ENCODE results near the gene GTF3C5. TPM values are rescaled to one million over a fixed set of nuclear protein-coding genes. Genes with fewer than 3 reads are reported as not detected.
"Not testable (repeated sequence)": the region's sequence is repeated elsewhere in the genome, so short reads cannot be mapped to it uniquely, and the experiment has no call there.

The GTF3C5 gene
- polyA plus RNA-seq, 4 donors: 61.3 to 85.1 (median 67.9) TPM

DNA sequence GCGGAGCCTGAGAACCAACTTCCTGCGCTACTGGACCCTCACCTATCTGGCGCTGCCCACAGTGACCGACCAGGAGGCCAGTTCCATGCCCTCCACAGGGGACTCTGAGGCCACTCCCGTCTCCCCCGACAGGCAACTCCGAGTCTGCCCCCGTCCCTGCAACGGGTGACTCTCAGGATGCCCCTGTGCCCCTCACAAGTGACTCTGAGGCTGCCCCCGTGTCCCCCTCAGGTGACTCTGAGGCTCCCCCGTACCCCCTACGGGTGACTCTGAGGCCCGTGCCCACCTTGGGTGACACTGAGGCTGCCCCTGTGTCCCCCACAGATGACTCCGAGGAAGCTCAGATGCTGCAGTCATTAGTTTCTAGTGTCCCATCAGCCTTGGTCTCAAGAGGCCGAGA is 56.1 kb downstream of the GTF3C5 start:
- DNase-seq (ENCODE audit: low read depth in 4 of 4, low spot score in 2 of 4): no peak

DNA sequence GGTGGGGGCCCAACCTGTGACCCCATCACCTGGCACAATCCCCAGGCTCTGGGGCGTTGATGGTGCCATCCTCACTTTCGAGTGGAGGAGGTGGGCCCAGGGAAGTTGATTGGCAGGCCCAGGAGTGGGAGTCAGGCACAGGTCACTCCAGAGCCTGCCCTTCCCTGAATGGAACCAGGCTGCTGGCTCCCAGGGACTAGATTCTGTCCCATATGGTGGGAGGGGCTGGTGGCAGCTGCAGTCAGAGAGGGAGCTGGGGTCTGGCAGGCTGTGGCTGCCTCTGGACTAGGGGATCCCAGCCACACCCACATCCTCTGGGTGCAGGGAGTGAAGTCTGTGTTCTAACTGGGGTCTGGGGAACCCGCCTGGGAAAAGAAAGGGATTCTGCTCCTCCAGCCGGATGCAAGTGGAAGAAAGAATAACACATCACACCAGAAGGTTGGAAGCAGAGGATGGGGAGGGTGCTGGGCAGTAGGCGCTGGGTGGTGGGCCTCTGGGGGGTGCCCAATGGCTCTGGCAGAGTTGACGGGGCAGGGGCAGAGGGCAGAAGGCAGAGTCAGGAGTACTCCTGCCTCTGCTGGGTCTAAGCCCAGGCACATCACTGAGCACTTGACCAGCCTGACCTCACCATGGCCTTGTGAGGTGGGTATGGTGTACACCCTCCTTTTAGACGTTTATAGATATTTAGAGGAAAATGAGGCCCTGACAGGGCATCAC is 56.8 kb downstream of the GTF3C5 start:
- no peak for DNase-seq (ENCODE audit: low read depth in 4 of 4, low spot score in 2 of 4)

DNA sequence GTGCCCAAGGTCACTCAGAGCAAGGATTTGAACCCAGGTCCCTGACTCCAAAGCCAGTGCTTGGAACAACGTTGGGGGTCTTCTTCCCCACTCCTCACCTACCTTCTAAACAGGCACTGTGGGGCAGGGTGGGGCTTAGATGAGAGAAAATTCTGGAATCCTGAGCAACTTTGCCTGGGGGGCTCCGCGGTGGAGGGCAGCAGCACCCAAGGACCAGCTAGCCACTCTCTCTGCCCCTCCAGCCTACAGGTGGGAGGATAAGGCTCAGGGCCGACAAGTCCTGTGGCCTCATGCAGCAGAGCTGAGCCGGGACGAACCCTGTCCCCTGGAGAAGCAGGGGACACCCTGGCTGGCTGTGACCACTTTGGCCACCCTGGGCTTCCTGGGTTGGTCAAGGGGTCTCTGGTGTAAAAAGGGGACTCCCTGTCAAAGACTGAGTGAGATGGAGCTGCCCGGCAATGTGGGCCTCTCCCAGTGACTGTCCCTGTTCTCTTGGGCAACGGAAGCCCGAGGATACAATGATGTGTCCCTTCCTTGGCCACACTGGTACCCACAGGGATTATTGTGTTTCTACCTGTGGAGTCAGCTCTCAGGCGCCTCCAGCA is 57.5 kb downstream of the GTF3C5 start:
- no peak for DNase-seq (ENCODE audit: low read depth in 4 of 4, low spot score in 2 of 4)

DNA sequence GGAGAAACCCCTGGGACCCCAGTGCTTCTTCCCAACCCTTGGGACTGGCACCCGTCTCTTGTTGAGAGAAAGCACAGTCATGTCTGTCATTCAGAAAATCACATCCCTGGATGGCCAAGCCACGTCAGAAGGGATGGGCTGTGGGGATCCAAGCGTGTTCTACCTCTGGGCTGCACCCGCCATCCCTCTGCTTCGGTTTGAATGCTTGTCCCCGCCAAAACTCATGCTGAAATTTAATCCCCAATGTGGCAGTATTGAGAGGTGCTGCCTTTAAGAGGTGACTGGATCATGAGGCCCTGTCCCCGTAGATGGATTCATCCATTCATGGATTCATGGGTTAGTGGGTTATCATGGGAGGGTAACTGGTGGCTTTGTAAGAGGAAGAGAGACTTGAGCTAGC is 58.0 kb downstream of the GTF3C5 start:
- DNase-seq (ENCODE audit: low read depth in 4 of 4, low spot score in 2 of 4): no peak

DNA sequence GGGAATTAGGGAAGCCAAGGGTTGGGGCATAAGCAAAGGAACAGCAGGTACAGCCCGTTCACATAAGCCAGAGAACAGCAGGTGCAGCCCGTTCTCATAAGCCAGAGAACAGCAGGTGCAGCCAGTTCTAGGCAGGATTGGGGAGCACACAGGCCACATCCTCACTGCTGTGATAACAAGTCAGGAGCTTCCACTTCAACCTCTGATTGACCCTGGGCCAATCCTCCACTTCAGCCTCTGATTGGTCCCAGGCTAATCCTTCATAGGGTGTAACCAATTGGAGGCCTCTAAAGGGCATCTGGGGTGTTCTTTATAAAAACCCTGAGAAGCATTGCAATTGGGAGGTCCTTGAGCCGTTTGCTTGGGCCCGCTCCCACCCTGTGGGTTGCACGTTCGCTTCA is 58.5 kb downstream of the GTF3C5 start:
- no peak for DNase-seq (ENCODE audit: low read depth in 4 of 4, low spot score in 2 of 4)

DNA sequence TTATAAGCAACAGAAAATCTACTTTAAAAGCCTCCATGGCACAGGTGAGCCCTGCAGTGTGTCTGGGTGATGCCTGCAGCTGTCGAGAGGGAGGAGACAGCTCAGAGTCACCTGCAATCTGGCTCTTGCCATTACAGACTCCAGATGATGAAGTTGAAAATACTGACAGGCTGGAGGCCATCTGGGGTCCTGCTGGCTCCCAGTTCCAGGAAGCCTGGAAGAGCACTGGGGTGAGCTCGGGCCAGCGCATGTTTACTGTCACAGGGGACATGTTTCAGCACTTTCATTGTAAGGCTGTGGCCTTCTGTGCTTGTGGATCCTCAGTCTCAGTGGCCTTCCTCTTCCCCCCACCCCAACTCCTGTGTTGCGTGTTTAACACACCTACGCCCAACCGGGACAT is 59.4 kb downstream of the GTF3C5 start:
- no peak for DNase-seq (ENCODE audit: low read depth in 4 of 4, low spot score in 2 of 4)

DNA sequence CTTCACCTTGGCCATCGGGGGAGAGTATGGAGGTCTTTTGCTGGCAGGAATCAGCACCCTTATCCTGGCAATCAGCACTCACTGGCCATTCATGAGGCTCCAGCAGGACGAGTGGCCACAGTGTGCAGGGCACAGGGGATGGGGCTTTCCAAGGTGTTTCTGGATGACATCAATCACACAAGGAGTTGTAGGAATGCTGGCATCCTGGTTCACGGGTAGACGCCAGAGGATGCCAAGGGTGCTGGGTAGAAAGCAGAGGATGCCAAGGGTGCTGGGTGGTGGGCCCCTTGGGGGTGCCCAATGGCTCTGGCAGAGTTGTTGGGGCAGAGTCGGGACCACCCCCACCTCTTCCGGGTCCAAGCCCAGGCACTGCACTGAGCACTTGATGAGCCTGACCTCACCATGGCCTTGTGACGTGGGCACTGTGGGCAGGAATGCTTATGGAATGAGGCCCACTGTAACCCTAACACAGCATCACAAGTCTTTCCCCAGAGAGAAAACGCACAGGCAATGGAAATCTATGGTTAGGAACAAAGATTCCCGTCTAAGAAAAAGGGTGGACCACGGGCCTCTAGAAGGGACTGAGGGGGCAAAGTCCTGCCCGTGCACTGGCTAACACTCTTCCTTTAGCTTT is 60.1 kb downstream of the GTF3C5 start:
- no peak for DNase-seq (ENCODE audit: low read depth in 4 of 4, low spot score in 2 of 4)

DNA sequence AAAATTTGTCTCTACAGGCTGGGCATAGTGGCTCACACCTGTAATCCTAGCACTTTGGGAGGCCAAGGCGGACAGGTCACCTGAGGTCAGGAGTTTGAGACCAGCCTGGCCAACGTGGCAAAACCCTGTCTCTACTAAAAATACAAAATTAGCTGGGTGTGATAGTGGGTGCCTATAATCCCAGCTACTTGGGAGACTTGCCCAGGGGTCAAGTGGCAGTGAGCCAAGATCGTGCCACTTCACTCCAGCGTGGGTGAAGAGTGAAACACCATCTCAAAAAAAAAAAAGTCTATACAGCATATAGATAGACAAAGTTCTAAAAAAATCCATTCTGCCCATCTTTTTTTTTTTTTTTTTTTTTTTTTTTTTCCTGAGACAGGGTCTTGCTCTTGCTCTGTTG is 63.6 kb downstream of the GTF3C5 start:
- DNase-seq (ENCODE audit: low read depth in 4 of 4, low spot score in 2 of 4): not testable (repeated sequence)

DNA sequence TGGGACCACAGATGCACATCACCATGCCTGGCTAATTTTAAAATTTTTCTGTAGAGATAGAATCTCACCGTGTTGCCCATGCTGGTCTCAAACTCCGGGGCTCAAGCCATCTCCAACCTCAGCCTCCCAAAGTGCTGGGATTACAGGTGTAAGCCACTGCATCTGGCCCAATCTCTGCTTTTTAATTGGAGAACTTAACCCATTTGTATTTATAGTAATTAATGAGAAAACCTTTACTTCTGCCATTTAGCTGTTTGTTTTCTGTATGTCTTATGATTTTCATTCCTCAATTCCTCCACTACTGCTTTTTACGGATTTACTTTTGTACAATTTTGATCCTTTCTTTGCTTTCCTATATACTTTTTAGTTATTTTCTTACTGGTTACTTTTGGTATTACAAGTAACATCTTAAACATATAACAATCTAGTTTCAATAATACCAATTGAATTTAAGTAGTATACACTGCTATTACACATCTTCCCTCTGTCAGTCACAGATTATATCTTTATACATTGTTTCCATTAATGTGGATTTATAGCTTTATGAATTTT is 64.1 kb downstream of the GTF3C5 start:
- no peak for DNase-seq (ENCODE audit: low read depth in 4 of 4, low spot score in 2 of 4)

DNA sequence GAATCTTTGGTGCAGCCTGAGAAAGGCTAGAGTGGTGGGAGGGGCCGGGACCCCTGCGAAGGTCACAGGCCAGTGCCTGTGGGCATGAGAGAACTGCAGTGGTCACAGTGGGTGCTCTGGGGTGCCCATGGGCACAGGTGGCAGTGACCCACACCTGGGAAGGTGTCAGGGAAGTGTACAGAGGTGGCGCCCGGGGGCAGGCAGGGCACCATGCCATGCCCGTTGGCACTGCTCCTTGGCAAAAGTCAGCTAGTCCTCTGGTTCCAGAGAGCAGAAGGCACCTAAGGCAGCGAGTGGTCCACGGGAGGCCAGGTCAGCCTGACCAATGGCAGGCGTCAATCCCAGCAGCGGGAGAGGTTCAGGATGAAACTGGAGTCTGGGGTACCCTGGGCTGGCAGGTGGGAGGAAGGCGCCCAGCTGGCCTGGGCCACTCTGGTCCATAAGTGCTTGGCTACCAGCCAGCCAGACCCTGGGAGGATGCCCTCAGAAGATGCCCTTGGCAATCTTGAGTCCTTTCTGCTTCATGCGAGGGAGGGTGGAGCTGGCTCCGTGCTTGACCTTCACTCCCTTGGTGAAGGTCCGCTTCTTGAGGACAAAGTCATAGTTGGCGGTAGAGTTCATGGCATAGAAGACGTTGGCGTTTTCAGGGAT is 67.4 kb downstream of the GTF3C5 start:
- DNase-seq (ENCODE audit: low read depth in 4 of 4, low spot score in 2 of 4): no peak

DNA sequence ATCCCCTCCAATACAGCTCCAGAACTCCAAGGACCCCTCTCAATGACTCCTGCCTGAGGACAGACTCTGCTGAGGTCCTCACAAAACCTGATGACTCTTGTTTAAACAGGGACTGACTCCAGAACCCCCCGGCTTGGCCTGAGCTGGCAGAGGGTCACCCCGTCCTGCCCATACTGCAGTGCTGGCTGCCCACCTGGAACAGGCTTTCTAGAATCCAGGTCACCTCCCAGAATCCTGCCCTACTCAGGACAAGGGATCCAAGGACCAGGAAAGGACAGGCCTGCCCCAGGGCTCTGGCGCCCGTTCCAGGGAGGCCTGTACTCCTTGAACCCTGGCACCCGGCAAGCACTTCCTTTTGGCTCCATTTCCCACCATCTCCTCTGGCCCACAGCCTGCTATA is 68.1 kb downstream of the GTF3C5 start:
- DNase-seq (ENCODE audit: low read depth in 4 of 4, low spot score in 2 of 4): no peak

DNA sequence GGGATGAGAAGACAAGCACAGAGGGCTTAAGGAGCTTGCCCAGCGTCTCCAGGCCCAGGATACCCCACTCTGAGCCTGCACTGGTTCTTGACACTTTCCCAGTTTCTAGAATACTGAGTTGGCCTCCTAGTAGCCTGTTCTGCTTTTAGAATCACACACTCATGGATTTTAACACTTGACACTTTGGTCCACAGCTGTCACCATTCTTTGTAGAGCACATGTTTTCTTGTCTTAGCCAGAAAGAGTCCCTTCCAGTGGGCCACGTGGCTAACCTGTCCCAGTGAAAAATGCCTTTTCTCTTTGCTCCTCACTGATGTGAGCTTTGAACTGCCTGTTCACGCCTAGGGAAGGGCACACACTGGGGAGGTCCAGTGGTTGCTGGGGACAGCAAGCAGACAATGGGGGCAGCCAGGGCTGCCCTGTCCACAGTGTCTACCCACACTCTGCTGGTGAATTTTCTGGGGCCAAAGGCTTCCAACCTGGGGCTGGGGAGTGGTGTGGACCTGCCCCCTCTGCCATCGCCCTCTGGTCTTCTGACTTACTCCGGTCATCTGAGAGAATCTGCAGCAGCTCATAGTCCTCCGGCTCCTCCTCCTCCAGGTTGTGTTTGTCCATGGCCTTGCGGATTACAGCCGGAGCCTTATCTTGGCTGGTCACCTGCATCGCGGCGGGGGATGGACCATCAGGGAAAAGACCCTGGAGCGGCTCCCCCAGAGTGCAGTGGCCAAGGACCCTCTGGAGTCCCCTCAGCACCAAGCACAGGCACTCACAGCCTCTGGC is 69.1 kb downstream of the GTF3C5 start:
- DNase-seq (ENCODE audit: low read depth in 4 of 4, low spot score in 2 of 4): no peak

DNA sequence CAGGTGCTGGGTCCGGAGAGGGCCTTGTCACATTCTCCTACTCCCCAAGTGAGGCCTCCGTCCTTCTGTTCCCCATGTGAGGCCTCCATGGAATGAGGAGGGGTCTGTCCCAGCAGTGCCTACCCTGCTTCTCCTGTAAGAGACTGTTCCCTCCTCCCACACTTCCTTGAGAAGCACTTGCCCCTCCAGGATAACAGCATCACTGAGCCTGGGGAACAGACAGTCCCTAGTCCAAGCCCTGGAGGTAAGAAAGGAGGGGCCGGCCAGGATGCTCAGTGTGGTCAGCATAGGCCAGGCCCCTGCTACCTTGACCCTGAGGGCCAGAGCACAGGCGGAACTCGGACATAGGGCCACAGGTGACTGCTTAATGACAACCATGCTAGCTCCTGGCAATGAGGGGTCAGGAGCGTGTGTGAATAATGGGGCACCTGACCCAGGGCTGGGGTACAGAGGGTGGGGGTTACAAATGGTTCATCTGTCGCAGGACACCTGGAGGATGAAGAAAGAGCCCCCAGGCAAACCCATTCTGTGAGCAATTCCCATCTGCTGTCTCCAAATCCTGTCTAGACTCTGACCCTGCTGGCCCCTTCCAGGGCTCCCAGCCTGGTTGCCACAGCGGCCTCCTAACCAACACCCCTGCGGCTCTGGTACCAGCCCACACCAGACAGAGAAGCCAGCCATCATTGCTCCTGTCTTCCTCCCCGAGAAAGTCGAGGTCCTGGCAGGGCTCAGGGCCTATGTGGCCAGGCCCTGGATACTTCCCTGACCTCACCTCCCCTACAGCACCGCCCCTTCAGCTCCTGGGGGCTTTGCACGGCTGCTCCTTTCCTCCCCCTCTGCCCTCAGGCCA is 69.9 kb downstream of the GTF3C5 start:
- no peak for DNase-seq (ENCODE audit: low read depth in 4 of 4, low spot score in 2 of 4)

DNA sequence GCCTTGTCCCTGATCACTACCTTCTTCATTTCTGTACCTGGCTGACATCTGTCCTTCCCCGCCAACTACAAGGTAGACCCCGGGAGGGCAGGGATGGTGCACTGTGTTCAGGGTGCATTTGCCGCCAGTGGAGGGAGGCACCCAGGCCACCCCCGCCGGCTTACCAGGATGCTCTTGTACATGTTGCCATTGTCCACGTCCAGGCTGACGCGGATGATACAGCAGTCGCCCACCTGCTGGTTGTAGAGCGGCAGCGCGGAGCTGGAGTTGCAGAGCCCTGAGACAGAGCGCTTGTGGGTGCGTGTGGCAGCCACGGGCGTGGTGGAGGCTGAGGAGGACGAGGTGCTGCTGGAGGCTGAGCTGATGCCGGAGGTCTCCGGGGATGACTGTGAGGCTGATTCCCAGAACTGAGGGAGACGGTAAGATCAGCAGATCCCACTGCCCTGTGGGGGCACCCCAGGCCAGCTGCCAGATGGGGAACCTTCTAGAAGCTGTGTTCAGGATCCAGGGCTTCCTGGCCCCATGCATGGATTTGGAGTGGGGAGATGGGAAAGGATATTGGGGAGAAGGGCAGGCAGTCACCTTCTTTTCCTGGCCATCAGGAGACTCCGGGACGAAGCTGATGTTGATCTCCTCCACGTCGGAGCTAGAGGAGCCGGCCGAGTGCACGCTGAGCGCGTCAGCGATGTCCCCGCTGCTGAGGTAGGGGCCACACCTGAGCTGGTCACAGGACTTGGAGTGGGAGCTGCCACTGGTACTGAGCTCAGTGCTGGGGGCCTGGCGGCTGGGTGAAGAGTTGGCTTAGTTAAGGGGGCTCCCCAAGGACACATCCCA is 70.8 kb downstream of the GTF3C5 start:
- no peak for DNase-seq (ENCODE audit: low read depth in 4 of 4, low spot score in 2 of 4)

DNA sequence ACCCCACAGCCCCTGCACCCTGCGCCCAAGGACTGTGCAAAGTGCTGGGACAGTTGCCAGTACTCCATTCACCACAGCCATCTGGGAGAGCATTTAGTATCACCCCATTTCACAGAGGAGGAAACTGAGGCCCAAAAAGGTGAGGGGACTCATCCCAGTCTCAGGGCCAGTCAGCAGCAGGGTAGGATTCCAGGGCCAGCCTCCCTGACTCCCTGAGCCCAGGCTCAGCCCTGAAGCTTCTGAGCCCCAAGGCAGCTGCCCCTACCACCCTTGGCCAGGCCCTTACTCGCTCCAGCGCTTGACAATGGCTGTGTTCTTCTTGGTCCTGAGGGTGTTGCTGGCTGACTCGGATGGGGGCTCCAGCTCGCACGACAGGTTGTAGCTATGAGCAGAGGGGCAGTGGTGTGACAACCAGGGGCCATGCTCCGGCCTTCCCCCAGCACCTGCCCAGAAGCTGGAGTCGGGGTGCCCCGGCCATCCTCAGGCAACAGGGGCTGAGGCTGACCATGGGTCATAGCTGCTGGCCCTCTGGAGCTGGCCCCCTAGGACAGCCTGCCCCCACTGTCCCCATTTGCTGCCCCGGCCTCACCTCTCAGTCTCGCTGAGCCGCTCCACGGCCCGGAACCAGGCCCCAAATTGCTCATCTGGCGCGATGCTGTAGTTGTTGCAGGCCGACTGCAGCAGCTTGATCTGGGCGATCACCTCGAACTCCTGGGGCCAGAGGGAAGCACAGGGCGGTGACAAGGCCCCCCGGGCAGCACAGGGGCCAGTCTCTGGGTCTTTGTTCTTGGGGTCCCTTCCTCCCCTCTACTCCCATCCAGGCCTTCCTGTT is 71.6 kb downstream of the GTF3C5 start:
- no peak for DNase-seq (ENCODE audit: low read depth in 4 of 4, low spot score in 2 of 4)

DNA sequence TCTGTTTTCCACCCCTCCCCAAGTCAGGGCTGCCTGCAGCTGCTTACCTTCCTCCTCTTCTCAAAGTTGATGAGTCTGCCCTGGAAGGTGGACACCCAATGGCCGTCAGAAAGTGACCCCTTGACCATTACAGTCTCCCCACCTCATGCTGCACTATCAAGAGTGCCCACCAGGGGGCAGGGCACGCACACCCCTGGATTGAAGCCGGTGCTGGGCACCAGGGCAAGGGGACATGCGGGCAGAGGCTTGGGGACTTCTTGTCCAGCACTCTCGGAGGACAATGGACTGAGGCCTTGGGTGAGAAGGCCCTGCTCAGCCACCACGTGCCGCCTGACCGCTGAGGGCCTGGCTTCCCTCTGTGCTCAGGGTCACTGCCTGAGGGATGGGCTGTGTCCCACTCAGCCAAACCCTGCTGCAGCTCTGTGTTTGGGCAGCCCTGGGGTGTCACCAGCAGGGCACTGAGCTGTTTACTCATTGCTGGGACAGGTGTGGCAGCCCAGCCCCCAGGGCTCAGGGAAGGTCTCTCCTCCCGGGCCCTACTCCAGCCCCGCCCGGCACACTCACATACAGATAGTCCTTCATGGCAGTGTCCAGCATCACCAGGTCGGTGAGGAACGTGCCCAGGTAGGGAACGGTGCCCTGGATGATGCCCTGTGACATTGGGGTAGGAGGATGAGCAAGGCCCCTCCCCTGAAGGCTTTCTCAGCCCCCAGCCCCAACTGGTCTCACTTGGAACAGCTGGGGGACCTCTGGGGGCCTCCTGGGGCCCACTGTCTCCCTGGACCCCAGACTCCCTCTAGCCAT is 72.6 kb downstream of the GTF3C5 start:
- DNase-seq (ENCODE audit: low read depth in 4 of 4, low spot score in 2 of 4): no peak

DNA sequence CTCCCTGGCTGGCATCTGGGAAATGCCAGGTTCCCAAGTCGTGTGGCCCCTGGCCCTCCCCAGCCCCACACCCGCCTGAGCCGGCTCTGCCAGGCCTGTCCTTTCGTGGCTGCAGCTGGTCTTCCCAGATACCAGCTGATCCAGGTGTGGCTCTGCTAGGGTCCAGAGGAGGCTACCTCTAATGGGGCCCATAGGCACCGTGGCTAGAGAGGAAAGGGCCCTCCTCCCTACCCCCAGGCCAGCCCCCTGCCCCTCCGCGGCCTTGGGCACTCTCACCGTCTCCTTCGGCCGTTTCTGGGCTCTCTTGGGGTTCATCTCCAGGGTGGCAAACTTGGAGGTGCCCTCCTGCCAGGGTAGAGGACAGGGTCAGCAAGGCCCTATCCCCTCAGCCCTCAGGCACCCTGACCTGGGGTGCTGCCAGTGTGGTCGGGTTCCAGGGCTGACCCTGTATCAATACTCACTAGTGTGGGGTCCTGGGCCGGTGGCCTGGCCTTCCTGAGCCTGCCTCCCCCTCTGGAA is 73.2 kb downstream of the GTF3C5 start:
- no peak for DNase-seq (ENCODE audit: low read depth in 4 of 4, low spot score in 2 of 4)

All from left renal cortex interstitium (tissue), 4 donors.